Nephron progenitor cell (in vitro differentiated cells): ENCODE data around the gene ZNF580.

ENCODE experiments used
- DNase-seq: peaks from one replicate; pipeline ENCODE4 v3.0.0; 2021
- H3K27ac Mint-ChIP-seq: 2 replicates; pipeline ENCODE4 v1.8.0; 2021; ENCODE audit warnings: mild to moderate bottlenecking, moderate library complexity, mixed read lengths
- H3K27me3 Mint-ChIP-seq: 2 replicates; pipeline ENCODE4 v1.8.0; 2021; ENCODE audit warnings: mild to moderate bottlenecking, low read depth, mixed read lengths; ENCODE audit not compliant: poor library complexity
- H3K36me3 Mint-ChIP-seq: 2 replicates; pipeline ENCODE4 v1.8.0; 2021; ENCODE audit warnings: low read depth, mixed read lengths
- H3K4me1 Mint-ChIP-seq: 2 replicates; pipeline ENCODE4 v1.8.0; 2021; ENCODE audit warnings: mixed read lengths
- H3K4me3 Mint-ChIP-seq: 2 replicates; pipeline ENCODE4 v1.8.0; 2021; ENCODE audit warnings: mild to moderate bottlenecking, moderate library complexity, mixed read lengths
- H3K9me3 Mint-ChIP-seq: 2 replicates; pipeline ENCODE4 v1.8.0; 2021; ENCODE audit warnings: mild to moderate bottlenecking, moderate library complexity, mixed read lengths
- CTCF ChIP-seq: fragments of 200-600 bp; sonication (generic); IDR thresholded peaks from 2 replicates; pipeline ENCODE4 v1.5.0; 2021; ENCODE audit warnings: antibody characterized with exemption

ZNF580 gene

GRCh38 chr19:55656552-55656951 is 15.8 kb downstream of the ZNF580 start:
- Mint-ChIP-seq H3K9me3 (no peaks in the 10 kb centered on the region), H3K27ac (no peak overlapping the region), H3K36me3 (peaks cover 24% of the 10 kb centered on the region), H3K4me3 (peak overlapping the region; percentile 97), H3K27me3 (no peaks in the 10 kb centered on the region), H3K4me1 (peaks cover 38% of the 10 kb centered on the region)
- no peak for DNase-seq
- TF ChIP-seq CTCF = no peak

DNA sequence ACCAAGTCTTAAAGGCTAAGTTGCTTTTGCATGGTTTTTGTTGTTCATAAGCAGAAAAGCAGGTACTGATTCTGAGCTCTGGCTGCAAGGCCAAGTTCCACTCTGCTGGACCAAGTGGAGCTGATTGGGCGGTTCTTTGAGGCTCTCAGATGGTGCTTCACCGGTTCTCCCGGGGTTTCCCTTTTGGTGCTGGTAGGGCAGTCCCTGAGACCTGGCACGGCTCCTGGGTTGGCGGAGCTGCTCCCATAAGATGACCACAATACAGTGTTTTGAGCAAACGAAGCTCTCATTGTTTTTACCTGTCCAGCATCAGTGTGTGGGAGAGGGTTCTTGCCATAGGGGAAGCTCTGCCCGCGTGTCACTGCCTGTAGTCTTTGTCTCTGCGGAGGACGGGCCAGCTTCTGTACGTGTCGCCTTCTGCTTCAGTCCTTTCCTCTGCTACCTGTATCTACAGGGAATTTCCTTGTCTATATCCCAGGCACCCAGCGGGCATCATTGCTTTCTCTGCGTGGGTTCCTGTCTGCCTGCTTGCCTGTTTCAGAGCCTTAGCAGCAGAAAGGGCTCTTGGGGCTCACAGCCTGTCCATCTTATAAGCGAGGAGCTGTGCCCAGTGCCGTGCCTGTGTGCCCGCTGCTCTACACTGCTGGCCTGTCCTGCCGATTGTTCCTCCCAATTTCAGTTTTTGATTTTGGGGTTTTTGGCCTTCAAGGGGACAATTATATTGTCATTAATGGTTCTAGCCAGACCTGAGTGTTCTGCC is 16.4 kb downstream of the ZNF580 start:
- peaks cover 24% of the 10 kb centered on the region for H3K36me3 Mint-ChIP-seq
- peak overlapping the region; percentile 81 for H3K27ac Mint-ChIP-seq
- DNase-seq = no peak
- H3K4me3 Mint-ChIP-seq = peak overlapping the region; percentile 97
- TF ChIP-seq CTCF = no peak
- H3K4me1 Mint-ChIP-seq = peaks cover 43% of the 10 kb centered on the region
- no peaks in the 10 kb centered on the region for H3K9me3 Mint-ChIP-seq
- no peaks in the 10 kb centered on the region for H3K27me3 Mint-ChIP-seq

- Mint-ChIP-seq H3K36me3 (peaks cover 38% of the 10 kb centered on the region), H3K4me3 (peak overlapping the region; percentile 69), H3K27me3 (no peaks in the 10 kb centered on the region), H3K9me3 (no peaks in the 10 kb centered on the region), H3K27ac (peak overlapping the region; percentile 99), H3K4me1 (peaks cover 43% of the 10 kb centered on the region)
- TF ChIP-seq CTCF = no peak
- DNase-seq = no peak
Measured at GRCh38 chr19:55658846-55659459, 18.2 kb downstream of the ZNF580 start.

- Mint-ChIP-seq H3K4me3 (peak overlapping the region; percentile 69), H3K27me3 (no peaks in the 10 kb centered on the region), H3K9me3 (no peaks in the 10 kb centered on the region), H3K27ac (peak overlapping the region; percentile 99), H3K4me1 (peaks cover 43% of the 10 kb centered on the region), H3K36me3 (peaks cover 40% of the 10 kb centered on the region)
- no peak for TF ChIP-seq CTCF
- no peak for DNase-seq
Measured at GRCh38 chr19:55659822-55660221, 19.0 kb downstream of the ZNF580 start.

DNA sequence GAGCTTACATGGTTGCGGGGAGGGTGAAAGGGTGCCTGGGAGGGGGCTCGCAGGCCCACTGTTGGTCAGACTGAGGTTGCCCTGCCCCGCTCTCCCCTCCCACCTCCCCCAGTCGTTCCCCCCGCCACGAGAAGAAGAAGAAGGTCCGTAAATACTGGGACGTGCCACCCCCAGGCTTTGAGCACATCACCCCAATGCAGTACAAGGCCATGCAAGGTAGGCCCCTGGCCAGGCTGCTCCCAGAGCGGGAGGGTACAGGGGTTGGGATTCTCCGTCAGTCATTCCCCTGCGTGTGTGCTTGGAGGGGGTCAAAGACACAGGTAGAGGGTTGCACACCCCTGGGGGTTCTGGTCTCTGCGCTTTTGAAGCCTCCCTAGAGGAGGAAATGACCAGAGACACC is 19.6 kb downstream of the ZNF580 start:
- Mint-ChIP-seq H3K4me3 (no peak overlapping the region), H3K27me3 (no peaks in the 10 kb centered on the region), H3K36me3 (peaks cover 43% of the 10 kb centered on the region), H3K9me3 (no peaks in the 10 kb centered on the region), H3K4me1 (peaks cover 43% of the 10 kb centered on the region), H3K27ac (no peak overlapping the region)
- no peak for TF ChIP-seq CTCF
- DNase-seq = no peak

- H3K27ac Mint-ChIP-seq = peak overlapping the region; percentile 68
- peaks cover 38% of the 10 kb centered on the region for H3K4me1 Mint-ChIP-seq
Measured at GRCh38 chr19:55660991-55661390, 20.2 kb downstream of the ZNF580 start.

More at GRCh38 chr19:55660991-55661390, 20.2 kb downstream of the ZNF580 start:
- Mint-ChIP-seq H3K36me3 (peaks cover 48% of the 10 kb centered on the region), H3K4me3 (no peak overlapping the region), H3K9me3 (no peaks in the 10 kb centered on the region), H3K27me3 (no peaks in the 10 kb centered on the region)
- DNase-seq = no peak
- no peak for TF ChIP-seq CTCF
